OCI-LY3 (cell line): ENCODE data around the gene ADARB2.

Experiments used
- EZH2phosphoT487 ChIP-seq: fragments of 200-600 bp; shearing (Covaris generic); IDR thresholded peaks from 2 replicates; pipeline ENCODE4 v1.6.1; 2018; ENCODE audit warnings: antibody characterized with exemption, mixed run types, low read depth
- TF ChIP-seq, protein P1 (sequence below): fragments of 200-600, 300-600 bp; sonication (generic); IDR thresholded peaks from 2 replicates; pipeline ENCODE4 v1.5.1; 2014; ENCODE audit warnings: antibody characterized with exemption, low read length, low read depth

DNA sequence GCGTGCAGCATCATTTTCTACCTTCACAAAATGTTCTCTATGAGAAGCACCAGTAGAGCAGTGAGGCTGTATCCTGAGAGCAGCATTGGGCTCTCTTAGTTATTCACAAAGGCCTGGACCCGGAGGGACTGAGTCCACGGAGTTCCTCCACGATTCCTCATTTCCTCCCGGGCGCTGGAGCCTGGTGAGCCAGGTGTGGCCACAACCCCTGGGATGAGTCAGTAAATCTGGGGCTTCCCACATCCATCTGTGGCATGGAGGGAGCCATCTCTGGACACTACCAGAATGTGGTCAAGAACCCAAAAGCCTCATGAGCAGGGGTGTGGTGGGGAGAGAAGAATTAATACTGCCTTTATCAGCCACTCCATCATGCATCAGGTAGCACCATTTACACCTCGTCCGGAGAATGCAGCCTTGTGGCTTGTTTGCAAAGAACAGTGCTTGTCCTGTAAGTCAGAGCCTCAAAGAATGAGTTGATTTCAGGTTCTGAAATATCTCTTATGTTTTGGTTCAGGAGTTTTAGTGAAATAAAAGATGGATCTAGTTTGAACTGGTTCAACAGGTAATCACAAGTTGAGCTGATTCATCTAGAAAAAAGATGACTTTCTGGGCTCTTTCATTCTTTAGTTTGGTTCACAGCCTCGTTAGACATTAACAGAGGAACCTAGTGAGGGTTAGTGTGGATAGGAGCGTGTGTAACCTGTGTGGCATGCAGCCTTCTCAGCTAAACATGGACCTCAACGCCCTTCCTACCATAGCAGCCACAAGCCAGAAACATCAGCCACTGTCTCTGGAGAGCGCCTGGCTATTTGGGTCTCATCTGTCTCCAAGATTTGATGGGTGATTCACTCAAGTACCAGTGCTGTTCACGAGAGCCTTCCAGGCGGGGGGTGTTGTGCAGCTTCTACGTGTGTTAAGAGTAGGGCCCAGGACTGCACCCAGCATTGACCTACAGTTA, 586.0 kb downstream of the ADARB2 start:
- TF ChIP-seq, protein P1, sequence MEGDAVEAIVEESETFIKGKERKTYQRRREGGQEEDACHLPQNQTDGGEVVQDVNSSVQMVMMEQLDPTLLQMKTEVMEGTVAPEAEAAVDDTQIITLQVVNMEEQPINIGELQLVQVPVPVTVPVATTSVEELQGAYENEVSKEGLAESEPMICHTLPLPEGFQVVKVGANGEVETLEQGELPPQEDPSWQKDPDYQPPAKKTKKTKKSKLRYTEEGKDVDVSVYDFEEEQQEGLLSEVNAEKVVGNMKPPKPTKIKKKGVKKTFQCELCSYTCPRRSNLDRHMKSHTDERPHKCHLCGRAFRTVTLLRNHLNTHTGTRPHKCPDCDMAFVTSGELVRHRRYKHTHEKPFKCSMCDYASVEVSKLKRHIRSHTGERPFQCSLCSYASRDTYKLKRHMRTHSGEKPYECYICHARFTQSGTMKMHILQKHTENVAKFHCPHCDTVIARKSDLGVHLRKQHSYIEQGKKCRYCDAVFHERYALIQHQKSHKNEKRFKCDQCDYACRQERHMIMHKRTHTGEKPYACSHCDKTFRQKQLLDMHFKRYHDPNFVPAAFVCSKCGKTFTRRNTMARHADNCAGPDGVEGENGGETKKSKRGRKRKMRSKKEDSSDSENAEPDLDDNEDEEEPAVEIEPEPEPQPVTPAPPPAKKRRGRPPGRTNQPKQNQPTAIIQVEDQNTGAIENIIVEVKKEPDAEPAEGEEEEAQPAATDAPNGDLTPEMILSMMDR, result no peak
- no peak for TF ChIP-seq EZH2phosphoT487
